Progenitor cell of endocrine pancreas (in vitro differentiated cells): Measurements from ENCODE around the gene ARHGEF33. TPM values are rescaled to one million over a fixed set of nuclear protein-coding genes. Genes with fewer than 3 reads are reported as not detected.

Experiments
- DNase-seq: peaks from one replicate; pipeline ENCODE4 v3.0.0; 2021; ENCODE audit warnings: low spot score; ENCODE audit not compliant: unreplicated experiment
- H3K27ac Mint-ChIP-seq: 2 replicates; pipeline ENCODE4 v1.8.0; 2021; ENCODE audit warnings: mild to moderate bottlenecking, moderate library complexity, mixed read lengths
- H3K27me3 Mint-ChIP-seq: 2 replicates; pipeline ENCODE4 v1.8.0; 2021; ENCODE audit warnings: mixed read lengths
- H3K36me3 Mint-ChIP-seq: 2 replicates; pipeline ENCODE4 v1.8.0; 2022; ENCODE audit warnings: mixed read lengths; ENCODE audit not compliant: insufficient read depth
- H3K4me1 Mint-ChIP-seq: 2 replicates; pipeline ENCODE4 v1.8.0; 2021; ENCODE audit warnings: low read depth, mixed read lengths
- H3K4me3 Mint-ChIP-seq: 2 replicates; pipeline ENCODE4 v1.8.0; 2021; ENCODE audit warnings: low read depth, mild to moderate bottlenecking, moderate library complexity, mixed read lengths
- H3K9me3 Mint-ChIP-seq: 2 replicates; pipeline ENCODE4 v1.8.0; 2021; ENCODE audit warnings: low read depth, mixed read lengths
- total RNA-seq: library from RNA; stranded (reverse); gene quantifications from 2 replicates; pipeline ENCODE4 v1.2.1, GENCODE V29; 2021
- TF ChIP-seq, protein P1 (sequence below): fragments of 200-600 bp; sonication (generic); IDR thresholded peaks from one replicate; pipeline ENCODE4 v1.5.0; 2021; ENCODE audit warnings: antibody characterized with exemption, mild to moderate bottlenecking; ENCODE audit not compliant: unreplicated experiment

ARHGEF33 gene
- total RNA-seq, 1 donor from 2014 or later = 1.4 TPM

DNA sequence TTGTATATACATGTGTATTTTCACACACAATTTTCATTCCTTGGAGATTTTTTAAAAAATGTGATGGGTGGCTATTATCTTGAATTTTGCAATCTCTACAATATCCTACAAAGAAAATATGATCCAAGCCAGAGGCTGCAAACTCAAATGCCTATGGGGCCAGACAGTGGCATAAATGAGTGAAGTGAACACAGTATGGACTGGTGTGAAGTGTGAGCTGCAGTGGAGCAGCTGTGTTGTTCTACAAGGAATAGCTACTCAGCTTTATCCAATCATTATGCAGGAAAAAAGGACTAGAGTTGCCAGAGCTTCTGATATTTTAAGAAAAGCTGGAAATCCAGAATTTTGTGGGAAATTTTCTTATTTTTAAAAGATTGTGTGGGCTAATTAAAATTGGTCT is 62.1 kb downstream of the ARHGEF33 start:
- Mint-ChIP-seq H3K36me3 (no peaks in the 10 kb centered on the region), H3K27ac (no peak overlapping the region), H3K4me3 (no peak overlapping the region), H3K27me3 (peaks cover 4% of the 10 kb centered on the region), H3K4me1 (peaks cover 3% of the 10 kb centered on the region), H3K9me3 (no peaks in the 10 kb centered on the region)
- TF ChIP-seq, protein P1, sequence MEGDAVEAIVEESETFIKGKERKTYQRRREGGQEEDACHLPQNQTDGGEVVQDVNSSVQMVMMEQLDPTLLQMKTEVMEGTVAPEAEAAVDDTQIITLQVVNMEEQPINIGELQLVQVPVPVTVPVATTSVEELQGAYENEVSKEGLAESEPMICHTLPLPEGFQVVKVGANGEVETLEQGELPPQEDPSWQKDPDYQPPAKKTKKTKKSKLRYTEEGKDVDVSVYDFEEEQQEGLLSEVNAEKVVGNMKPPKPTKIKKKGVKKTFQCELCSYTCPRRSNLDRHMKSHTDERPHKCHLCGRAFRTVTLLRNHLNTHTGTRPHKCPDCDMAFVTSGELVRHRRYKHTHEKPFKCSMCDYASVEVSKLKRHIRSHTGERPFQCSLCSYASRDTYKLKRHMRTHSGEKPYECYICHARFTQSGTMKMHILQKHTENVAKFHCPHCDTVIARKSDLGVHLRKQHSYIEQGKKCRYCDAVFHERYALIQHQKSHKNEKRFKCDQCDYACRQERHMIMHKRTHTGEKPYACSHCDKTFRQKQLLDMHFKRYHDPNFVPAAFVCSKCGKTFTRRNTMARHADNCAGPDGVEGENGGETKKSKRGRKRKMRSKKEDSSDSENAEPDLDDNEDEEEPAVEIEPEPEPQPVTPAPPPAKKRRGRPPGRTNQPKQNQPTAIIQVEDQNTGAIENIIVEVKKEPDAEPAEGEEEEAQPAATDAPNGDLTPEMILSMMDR = no peak
- DNase-seq = no peak

DNA sequence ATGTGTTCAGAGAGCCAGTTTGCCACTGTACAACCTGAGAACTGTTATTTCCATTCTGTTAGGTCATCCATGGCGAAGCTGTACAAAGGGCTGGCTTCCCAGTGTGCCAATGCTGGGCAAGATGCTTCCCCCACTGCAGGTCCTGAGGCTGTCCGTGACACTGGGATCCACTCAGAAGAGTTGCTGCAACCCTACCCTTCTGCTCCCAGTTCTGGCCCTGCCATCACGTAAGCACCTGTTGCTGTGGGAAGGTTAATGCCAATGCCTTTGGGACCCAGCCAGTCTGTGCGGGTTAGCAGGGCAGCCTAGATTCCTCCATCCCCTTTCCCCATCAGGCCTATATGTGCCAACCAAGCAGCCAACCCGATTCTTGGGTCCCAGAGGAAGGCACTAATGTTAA is 68.3 kb downstream of the ARHGEF33 start:
- Mint-ChIP-seq H3K9me3 (peaks cover 3% of the 10 kb centered on the region), H3K4me1 (no peaks in the 10 kb centered on the region), H3K27me3 (peaks cover 13% of the 10 kb centered on the region), H3K36me3 (peaks cover 2% of the 10 kb centered on the region), H3K4me3 (no peak overlapping the region), H3K27ac (no peak overlapping the region)
- TF ChIP-seq, protein P1 = no peak
- DNase-seq = no peak

DNA sequence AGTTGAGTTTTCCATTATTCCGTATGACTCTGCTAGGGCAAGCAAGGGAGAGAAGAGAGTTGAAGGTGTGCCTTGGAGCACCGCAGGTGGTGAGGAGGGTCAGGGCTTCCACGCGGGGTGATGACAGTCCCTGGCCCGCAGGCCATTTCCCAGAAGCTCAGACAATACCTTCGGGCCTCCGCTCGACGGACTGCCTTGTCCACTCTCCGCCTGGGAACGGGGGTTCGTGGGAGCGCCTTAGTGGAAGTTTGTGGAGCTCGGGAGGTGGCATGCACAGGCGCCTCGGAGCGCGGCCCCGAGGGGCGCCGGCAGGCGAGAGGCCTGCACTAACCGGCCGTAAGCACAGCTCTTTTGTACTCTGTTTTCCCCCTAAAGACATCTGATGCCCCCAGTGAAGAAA is 69.8 kb downstream of the ARHGEF33 start:
- H3K4me1 Mint-ChIP-seq = no peaks in the 10 kb centered on the region
- H3K4me3 Mint-ChIP-seq = no peak overlapping the region
- H3K36me3 Mint-ChIP-seq = peaks cover 2% of the 10 kb centered on the region
- peaks cover 13% of the 10 kb centered on the region for H3K27me3 Mint-ChIP-seq
- TF ChIP-seq, protein P1 = no peak
- DNase-seq = no peak
- peaks cover 3% of the 10 kb centered on the region for H3K9me3 Mint-ChIP-seq
- H3K27ac Mint-ChIP-seq = no peak overlapping the region

DNA sequence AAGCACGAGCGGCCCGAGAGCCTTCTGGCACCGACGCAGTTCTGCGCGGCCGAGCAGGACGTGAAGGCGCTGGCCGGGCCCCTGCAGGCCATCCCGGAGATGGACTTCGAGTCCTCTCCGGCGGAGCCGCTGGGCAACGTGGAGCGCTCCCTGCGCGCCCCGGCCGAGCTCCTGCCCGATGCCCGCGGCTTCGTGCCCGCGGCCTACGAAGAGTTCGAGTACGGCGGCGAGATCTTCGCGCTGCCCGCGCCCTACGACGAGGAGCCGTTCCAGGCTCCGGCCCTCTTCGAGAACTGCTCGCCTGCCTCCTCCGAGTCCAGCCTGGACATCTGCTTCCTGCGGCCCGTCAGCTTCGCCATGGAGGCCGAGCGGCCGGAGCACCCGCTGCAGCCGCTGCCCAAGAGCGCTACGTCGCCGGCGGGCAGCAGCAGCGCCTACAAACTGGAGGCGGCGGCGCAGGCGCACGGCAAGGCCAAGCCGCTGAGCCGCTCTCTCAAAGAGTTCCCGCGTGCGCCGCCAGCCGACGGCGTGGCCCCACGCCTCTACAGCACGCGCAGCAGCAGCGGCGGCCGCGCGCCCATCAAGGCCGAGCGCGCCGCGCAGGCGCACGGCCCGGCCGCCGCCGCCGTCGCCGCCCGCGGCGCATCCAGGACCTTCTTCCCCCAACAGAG is 70.4 kb downstream of the ARHGEF33 start:
- Mint-ChIP-seq H3K4me3 (peak overlapping the region; percentile 57), H3K4me1 (no peaks in the 10 kb centered on the region), H3K27me3 (peaks cover 13% of the 10 kb centered on the region), H3K36me3 (peaks cover 2% of the 10 kb centered on the region), H3K27ac (no peak overlapping the region), H3K9me3 (peaks cover 3% of the 10 kb centered on the region)
- TF ChIP-seq, protein P1 = no peak
- peak; percentile 40 for DNase-seq

DNA sequence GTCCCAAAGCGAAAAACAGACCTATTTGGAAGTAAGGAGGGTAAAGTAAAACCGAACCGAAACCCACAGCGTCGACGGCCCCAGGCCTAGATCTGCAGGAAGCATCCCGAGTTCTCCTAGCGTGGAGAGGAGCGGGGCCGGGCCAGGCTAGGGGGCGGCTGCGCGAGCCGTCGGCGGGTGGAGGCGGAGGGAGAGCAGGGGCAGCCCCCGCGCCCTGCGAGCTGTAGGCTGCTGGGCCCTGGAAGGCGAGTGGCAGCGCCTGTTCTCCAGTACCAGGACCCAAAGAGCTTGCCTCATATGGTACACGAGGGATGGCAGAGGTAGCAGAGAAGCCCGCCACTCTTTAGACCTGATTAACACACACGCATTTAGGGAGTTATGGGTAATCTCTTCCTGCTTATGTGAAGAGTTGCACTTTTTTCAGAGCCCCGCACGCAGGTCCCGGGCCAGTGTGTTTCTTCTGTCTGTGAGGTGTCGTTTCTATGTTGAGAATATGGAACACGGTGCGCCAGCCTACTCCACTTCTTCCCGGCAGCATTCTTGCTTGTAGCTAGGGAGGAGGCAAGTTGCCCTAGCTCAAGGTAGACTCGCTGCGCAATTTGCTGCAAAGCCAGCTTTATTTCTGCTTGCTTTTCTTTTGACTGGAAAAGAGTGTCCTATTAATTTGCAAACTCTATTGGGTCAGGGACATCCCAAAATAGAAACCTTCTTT is 71.1 kb downstream of the ARHGEF33 start:
- peak overlapping the region; percentile 57 for H3K4me3 Mint-ChIP-seq
- H3K9me3 Mint-ChIP-seq = peaks cover 3% of the 10 kb centered on the region
- peaks cover 2% of the 10 kb centered on the region for H3K36me3 Mint-ChIP-seq
- no peaks in the 10 kb centered on the region for H3K4me1 Mint-ChIP-seq
- TF ChIP-seq, protein P1 = no peak
- no peak overlapping the region for H3K27ac Mint-ChIP-seq
- peaks cover 13% of the 10 kb centered on the region for H3K27me3 Mint-ChIP-seq
- DNase-seq = no peak
